ENCODE data around the gene PSG5.
"Not testable (repeated sequence)": the region's sequence is repeated elsewhere in the genome, so short reads cannot be mapped to it uniquely, and the experiment has no call there.

The PSG5 gene

GRCh38 chr19:43186311-43186935, at the start of gene PSG5:
TSS of gene PSG5 (minus strand) at chr19:43186536. CDS start at chr19:43186405, 131 bp downstream.
- DNase-seq (ENCODE audit: low spot score), result not testable (repeated sequence)

- not testable (repeated sequence) for DNase-seq (ENCODE audit: low spot score)
These were observed 49.4 kb upstream of the PSG5 start for GRCh38 chr19:43235686-43236085.

GRCh38 chr19:43229315-43229714, 43.0 kb upstream of the PSG5 start:
- DNase-seq (ENCODE audit: low spot score), result no peak

- not testable (repeated sequence) for DNase-seq (ENCODE audit: low spot score)
These were observed 42.4 kb upstream of the PSG5 start for GRCh38 chr19:43228730-43229129.

GRCh38 chr19:43226986-43227385, 40.6 kb upstream of the PSG5 start:
- not testable (repeated sequence) for DNase-seq (ENCODE audit: low spot score)

GRCh38 chr19:43224855-43225253, 38.5 kb upstream of the PSG5 start:
- no peak for DNase-seq (ENCODE audit: low spot score)

GRCh38 chr19:43224201-43224854, 38.0 kb upstream of the PSG5 start:
- not testable (repeated sequence) for DNase-seq (ENCODE audit: low spot score)

GRCh38 chr19:43221891-43222290, 35.6 kb upstream of the PSG5 start:
- not testable (repeated sequence) for DNase-seq (ENCODE audit: low spot score)

GRCh38 chr19:43219136-43219535, 32.8 kb upstream of the PSG5 start:
- DNase-seq (ENCODE audit: low spot score), result not testable (repeated sequence)

- DNase-seq (ENCODE audit: low spot score), result not testable (repeated sequence)
These were observed 29.5 kb upstream of the PSG5 start for GRCh38 chr19:43215881-43216280.

GRCh38 chr19:43207991-43208390, 21.7 kb upstream of the PSG5 start:
- no peak for DNase-seq (ENCODE audit: low spot score)

- DNase-seq (ENCODE audit: low spot score), result not testable (repeated sequence)
These were observed 20.8 kb upstream of the PSG5 start for GRCh38 chr19:43207174-43207573.

- not testable (repeated sequence) for DNase-seq (ENCODE audit: low spot score)
These were observed 19.3 kb upstream of the PSG5 start, which contains the start of gene PSG4 for GRCh38 chr19:43205471-43206105. TSS of gene PSG4 (minus strand) at chr19:43205638. CDS start at chr19:43205536, 102 bp downstream.

- not testable (repeated sequence) for DNase-seq (ENCODE audit: low spot score)
These were observed 17.3 kb upstream of the PSG5 start for GRCh38 chr19:43203611-43204010.

- DNase-seq (ENCODE audit: low spot score), result not testable (repeated sequence)
These were observed 15.6 kb upstream of the PSG5 start for GRCh38 chr19:43201891-43202290.

GRCh38 chr19:43201337-43201801, 15.0 kb upstream of the PSG5 start:
- not testable (repeated sequence) for DNase-seq (ENCODE audit: low spot score)

GRCh38 chr19:43198686-43199419, 12.5 kb upstream of the PSG5 start:
- not testable (repeated sequence) for DNase-seq (ENCODE audit: low spot score)

GRCh38 chr19:43197666-43198397, 11.5 kb upstream of the PSG5 start:
- DNase-seq (ENCODE audit: low spot score), result not testable (repeated sequence)

GRCh38 chr19:43194397-43194796, 8.1 kb upstream of the PSG5 start:
- not testable (repeated sequence) for DNase-seq (ENCODE audit: low spot score)

GRCh38 chr19:43192381-43193155, 6.2 kb upstream of the PSG5 start:
- DNase-seq (ENCODE audit: low spot score), result not testable (repeated sequence)

- DNase-seq (ENCODE audit: low spot score), result not testable (repeated sequence)
These were observed 1.8 kb upstream of the PSG5 start for GRCh38 chr19:43188092-43188491.
